HG03521 (cell line): ENCODE measurements around the gene INAFM2.

ENCODE experiments used
- ATAC-seq: cut with Tn5 transposase; IDR thresholded peaks from one replicate; pipeline ENCODE4 v1.9.1; 2021; ENCODE audit warnings: mild to moderate bottlenecking, moderate library complexity; ENCODE audit not compliant: unreplicated experiment

Gene INAFM2

GRCh38 chr15:40323239-40323952 lies at the start of gene INAFM2:
INAFM2 (plus strand) TSS chr15:40323692; CDS start chr15:40324056, 364 bp downstream.
- ATAC-seq: peak; percentile 81

GRCh38 chr15:40274350-40275274 lies 48.9 kb upstream of the INAFM2 start:
- no peak for ATAC-seq

GRCh38 chr15:40275523-40275922 lies 48.0 kb upstream of the INAFM2 start:
- ATAC-seq: no peak

GRCh38 chr15:40275954-40276353 lies 47.5 kb upstream of the INAFM2 start:
- no peak for ATAC-seq

GRCh38 chr15:40276927-40277326 lies 46.6 kb upstream of the INAFM2 start:
- ATAC-seq: no peak

GRCh38 chr15:40277471-40277870 lies 46.0 kb upstream of the INAFM2 start:
- no peak for ATAC-seq

- ATAC-seq: no peak
These were observed 45.5 kb upstream of the INAFM2 start for GRCh38 chr15:40278026-40278425.

GRCh38 chr15:40279437-40280141 lies 43.9 kb upstream of the INAFM2 start:
- no peak for ATAC-seq

GRCh38 chr15:40280260-40281056 lies 43.0 kb upstream of the INAFM2 start:
- ATAC-seq: no peak

GRCh38 chr15:40281057-40281800 lies 42.3 kb upstream of the INAFM2 start:
- ATAC-seq: no peak

- no peak for ATAC-seq
These were observed 41.7 kb upstream of the INAFM2 start for GRCh38 chr15:40281801-40282146.

GRCh38 chr15:40282147-40282868 lies 41.2 kb upstream of the INAFM2 start:
- no peak for ATAC-seq

GRCh38 chr15:40282869-40283614 lies 40.5 kb upstream of the INAFM2 start, which contains the start of gene ANKRD63:
ANKRD63 (minus strand) TSS chr15:40283064; CDS start chr15:40282586, 478 bp downstream.
- no peak for ATAC-seq

GRCh38 chr15:40283615-40284300 lies 39.7 kb upstream of the INAFM2 start:
- no peak for ATAC-seq

- no peak for ATAC-seq
These were observed 38.3 kb upstream of the INAFM2 start for GRCh38 chr15:40285151-40285550.

- ATAC-seq: no peak
These were observed 37.9 kb upstream of the INAFM2 start for GRCh38 chr15:40285554-40286011.

- ATAC-seq: no peak
These were observed 37.4 kb upstream of the INAFM2 start for GRCh38 chr15:40286061-40286532.

GRCh38 chr15:40286794-40287193 lies 36.7 kb upstream of the INAFM2 start:
- ATAC-seq: no peak
